GM20000 (cell line): ENCODE data around the gene COX4I2.

Source experiments
- DNase-seq: peaks from one replicate; pipeline ENCODE4 v3.0.0; 2012; ENCODE audit warnings: low spot score
- TF ChIP-seq, protein P1 (sequence below): IDR thresholded peaks from 2 replicates; pipeline ENCODE4 v1.5.1; 2012; ENCODE audit warnings: mild to moderate bottlenecking, control low read depth; ENCODE audit errors: extremely low read depth, missing control alignments

The COX4I2 gene

GRCh38 chr20:31637660-31638059 is at the start of gene COX4I2:
Gene COX4I2 (plus strand): TSS chr20:31637912. CDS start chr20:31639018, 1,106 bp downstream.
- DNase-seq: no peak
- TF ChIP-seq, protein P1, sequence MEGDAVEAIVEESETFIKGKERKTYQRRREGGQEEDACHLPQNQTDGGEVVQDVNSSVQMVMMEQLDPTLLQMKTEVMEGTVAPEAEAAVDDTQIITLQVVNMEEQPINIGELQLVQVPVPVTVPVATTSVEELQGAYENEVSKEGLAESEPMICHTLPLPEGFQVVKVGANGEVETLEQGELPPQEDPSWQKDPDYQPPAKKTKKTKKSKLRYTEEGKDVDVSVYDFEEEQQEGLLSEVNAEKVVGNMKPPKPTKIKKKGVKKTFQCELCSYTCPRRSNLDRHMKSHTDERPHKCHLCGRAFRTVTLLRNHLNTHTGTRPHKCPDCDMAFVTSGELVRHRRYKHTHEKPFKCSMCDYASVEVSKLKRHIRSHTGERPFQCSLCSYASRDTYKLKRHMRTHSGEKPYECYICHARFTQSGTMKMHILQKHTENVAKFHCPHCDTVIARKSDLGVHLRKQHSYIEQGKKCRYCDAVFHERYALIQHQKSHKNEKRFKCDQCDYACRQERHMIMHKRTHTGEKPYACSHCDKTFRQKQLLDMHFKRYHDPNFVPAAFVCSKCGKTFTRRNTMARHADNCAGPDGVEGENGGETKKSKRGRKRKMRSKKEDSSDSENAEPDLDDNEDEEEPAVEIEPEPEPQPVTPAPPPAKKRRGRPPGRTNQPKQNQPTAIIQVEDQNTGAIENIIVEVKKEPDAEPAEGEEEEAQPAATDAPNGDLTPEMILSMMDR: no peak

GRCh38 chr20:31590717-31591225 is 46.9 kb upstream of the COX4I2 start:
- no peak for DNase-seq
- TF ChIP-seq, protein P1: no peak

GRCh38 chr20:31593221-31594001 is 44.3 kb upstream of the COX4I2 start:
- DNase-seq: no peak

GRCh38 chr20:31594002-31594557 is 43.6 kb upstream of the COX4I2 start:
- DNase-seq: no peak
- TF ChIP-seq, protein P1: no peak

More at GRCh38 chr20:31593221-31594001, 44.3 kb upstream of the COX4I2 start:
- TF ChIP-seq, protein P1: no peak

GRCh38 chr20:31594558-31595379 is 42.9 kb upstream of the COX4I2 start:
- DNase-seq: no peak
- TF ChIP-seq, protein P1: no peak

DNA sequence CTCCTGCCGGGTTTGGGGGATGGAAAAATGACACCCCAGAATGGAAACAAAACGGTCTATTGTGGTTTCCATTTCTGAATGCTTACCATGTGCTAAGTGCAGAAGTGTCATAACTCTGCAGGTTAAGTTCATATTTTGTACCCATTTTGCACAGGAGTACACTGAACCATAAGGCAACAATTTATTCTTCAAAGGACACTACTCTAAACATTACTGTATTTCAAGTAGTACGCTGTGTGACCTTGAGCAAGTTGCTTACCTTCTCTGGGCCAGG is 42.4 kb upstream of the COX4I2 start:
- no peak for DNase-seq

More for the DNA sequence above, 42.4 kb upstream of the COX4I2 start:
- TF ChIP-seq, protein P1: no peak
